LHCN-M2 (cell line): ENCODE data around the gene ATP2A1. TPM values are rescaled to one million over a fixed set of nuclear protein-coding genes. Genes with fewer than 3 reads are reported as not detected.
"Not testable (repeated sequence)": the region's sequence is repeated elsewhere in the genome, so short reads cannot be mapped to it uniquely, and the experiment has no call there.

Experiments used
- DNase-seq: peaks from one replicate; pipeline ENCODE4 v3.0.0-alpha.2; 2012; ENCODE audit warnings: low read depth
- total RNA-seq: library from RNA; depleted of rRNA; stranded (reverse); fragments of >200 nt; gene quantifications from 2 replicates; pipeline ENCODE4 v1.2.3, GENCODE V29; 2014

The ATP2A1 gene
- total RNA-seq, 1 experiment from 2014 or later, result 0.92 TPM

GRCh38 chr16:28859326-28859725, 19.0 kb upstream of the ATP2A1 start:
- no peak for DNase-seq

- no peak for DNase-seq
Measured at GRCh38 chr16:28863929-28864793, 14.1 kb upstream of the ATP2A1 start.

DNA sequence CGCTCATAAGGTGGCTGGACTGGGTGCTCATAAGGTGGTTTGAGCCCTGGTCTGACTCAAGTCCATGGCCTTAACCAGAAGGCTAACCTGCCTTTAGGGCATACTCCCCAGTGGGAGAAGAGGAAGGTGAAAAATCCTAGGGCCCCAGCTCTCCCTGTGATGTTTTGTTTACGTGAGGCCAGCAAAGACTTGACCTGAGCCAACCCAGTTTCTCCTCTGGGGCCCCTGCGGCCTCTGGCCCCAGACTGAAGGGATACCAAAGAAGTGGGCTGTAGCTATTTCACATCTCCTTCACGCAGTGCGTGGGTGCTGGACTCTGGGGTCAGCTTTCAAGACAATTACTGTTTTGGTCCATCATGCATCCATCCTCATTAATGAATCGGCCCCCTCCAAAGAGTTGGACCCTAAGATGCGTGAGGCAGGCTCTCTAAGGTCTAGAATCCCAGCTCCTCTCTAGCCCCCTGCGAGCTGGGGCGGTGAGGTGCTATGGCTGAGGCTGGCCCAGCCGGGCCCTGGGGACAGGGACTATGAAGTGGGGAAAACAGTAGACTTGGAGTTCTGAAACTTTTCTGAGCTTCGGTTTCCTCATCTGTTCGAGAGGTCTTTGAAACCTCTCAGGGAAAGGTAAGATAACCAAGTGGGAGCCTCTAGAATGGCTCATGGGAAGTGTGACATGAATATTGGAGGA, 13.1 kb upstream of the ATP2A1 start:
- DNase-seq, result no peak

DNA sequence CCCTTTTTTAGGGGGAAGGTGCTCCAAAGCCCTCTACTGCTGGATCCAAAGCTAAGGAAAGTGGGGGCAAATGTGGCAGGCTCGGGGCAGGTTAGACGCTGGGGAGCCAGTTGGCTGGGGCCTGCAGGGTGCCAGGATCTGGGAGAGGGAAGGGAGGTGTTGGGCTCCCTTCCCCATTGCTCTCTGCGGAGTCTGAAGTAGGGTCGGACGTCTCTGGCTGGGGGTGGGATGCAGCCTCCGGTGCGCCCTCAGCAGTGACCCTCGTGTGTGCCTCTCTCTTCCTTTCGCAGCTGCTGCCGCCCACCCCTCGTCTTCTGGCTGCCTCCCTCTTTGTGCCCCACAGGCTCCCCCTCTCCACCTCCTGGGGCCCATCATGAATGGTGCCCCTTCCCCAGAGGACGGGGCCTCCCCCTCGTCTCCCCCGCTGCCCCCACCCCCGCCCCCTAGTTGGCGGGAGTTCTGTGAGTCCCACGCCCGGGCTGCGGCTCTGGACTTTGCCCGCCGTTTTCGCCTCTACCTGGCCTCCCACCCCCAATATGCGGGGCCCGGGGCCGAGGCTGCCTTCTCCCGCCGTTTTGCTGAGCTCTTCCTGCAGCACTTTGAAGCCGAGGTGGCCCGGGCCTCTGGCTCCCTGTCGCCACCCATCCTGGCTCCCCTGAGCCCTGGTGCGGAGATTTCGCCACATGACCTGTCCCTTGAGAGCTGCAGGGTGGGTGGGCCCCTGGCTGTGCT, 12.4 kb upstream of the ATP2A1 start:
- no peak for DNase-seq

- DNase-seq, result no peak
Measured at GRCh38 chr16:28866454-28866804, 11.9 kb upstream of the ATP2A1 start.

DNA sequence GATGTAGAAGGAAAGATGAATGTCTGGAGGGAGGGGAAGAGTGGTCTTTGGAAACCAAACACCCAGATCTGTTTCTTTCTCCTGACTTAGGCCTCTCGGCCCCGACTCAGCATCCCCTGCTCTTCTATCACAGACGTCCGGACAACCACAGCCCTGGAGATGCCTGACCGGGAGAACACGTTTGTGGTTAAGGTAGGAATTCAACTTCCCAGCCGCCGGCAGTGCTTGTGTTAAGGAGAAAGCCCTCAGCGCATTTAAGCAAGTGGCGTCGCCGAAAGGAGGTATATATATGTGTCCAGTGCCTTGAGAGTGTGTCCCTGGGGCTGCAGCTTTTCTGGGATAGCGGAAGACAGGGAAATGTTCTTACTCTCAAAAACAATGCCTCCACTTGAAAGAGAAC, 11.0 kb upstream of the ATP2A1 start:
- DNase-seq, result no peak

DNA sequence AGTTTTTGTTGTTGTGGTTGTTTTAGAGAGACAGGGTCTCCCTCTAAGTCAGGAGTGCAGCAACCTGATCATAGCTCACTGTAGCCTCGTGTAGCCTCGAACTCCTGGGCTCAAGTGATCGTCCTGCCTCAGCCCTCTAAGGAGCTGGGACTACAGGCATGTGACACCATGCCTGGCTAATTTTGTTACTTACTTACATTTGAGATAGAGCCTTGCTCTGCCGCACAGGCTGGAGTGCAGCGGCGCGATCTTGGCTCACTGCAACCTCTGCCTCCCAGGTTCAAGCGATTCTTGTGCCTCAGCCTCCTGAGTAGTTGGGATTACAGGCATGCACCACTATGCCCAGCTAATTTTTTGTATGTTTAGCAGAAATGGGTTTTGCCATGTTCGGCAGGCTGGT, 10.6 kb upstream of the ATP2A1 start:
- not testable (repeated sequence) for DNase-seq

GRCh38 chr16:28869201-28869600, 9.1 kb upstream of the ATP2A1 start:
- no peak for DNase-seq

GRCh38 chr16:28872952-28873351, 5.3 kb upstream of the ATP2A1 start:
- no peak for DNase-seq

DNA sequence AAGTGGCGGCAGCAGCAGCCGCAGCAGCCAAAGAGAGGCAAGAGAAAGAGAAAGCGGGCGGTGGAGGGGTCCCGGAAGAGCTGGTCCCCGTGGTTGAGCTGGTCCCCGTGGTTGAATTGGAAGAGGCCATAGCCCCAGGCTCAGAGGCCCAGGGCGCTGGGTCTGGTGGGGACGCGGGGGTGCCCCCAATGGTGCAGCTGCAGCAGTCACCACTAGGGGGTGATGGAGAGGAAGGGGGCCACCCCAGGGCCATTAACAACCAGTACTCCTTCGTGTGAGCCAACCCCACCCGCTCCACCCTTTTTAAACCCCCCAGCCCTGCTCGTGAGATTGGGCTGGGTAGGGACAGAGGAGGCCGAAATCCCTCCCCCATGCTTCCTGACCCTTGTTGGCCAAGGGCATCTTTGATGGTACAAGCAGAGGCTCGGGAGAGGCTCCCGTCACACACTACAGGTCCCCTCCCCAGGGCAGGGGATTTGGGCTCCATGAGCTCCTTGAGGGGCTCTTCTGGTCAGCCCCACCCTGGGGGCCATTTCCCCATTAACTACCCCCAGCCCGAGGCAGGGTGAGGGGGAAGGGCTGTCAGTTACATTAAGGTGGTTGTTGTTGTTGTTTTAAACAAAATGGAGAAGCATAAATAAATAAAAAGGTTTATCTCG, 4.6 kb upstream of the ATP2A1 start:
- DNase-seq, result no peak

DNA sequence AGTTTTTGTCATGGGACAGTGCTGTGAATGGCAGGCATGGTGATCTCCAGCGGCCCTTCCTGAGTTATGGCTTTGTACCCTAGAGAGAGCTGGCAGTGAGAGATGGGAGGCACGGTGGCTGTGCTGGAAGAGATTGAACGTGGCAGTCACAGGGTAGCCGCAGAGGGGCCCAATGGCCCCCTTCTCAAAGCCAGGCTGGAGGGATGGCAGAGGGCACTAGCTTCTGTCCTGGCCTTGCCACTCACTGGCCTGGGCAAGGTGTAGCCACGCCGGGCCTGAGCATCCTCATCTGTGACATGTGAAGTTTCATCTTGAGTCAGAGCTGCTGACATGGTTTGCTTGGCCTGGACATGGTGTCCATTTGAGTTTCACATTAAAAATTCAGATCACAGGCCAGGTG, 3.9 kb upstream of the ATP2A1 start:
- DNase-seq, result no peak

GRCh38 chr16:28875134-28876018, 2.9 kb upstream of the ATP2A1 start:
- peak; percentile 86 for DNase-seq

DNA sequence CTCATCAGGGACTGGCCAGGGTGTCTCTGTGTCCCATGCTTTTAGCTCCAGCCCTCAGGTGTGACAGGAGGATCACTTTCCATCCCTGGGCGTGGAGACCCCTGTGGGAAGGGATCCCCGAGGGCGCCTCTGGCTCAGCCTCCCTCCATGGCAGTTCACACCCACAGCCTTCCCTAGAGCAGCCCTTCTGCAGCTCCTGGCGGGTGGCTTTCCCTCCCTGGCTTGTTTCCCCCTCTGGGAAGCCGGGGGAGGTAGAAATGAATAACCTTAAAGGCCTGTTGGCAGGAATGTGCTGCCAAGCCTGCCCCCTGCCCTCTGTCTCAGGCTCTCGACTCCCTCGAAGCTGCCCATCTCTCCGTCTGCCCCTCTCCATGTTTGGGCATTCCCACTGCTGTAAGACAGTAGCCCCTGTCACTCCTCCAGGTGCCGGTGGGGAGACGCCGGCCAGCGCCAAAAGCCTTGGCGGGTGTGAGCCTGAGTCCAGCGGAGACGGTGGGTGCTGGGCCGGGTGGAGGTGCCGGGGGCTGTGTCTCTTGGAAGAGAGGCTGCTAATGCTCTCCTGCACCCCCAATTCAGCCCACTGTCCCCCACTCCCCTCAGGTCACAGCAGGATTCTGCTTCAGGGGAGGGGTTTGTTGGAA, 2.1 kb upstream of the ATP2A1 start:
- DNase-seq, result no peak

GRCh38 chr16:28876973-28877654, 1.2 kb upstream of the ATP2A1 start:
- peak; percentile 72 for DNase-seq

GRCh38 chr16:28877655-28878000, 660 bp upstream of the ATP2A1 start:
- DNase-seq, result no peak

DNA sequence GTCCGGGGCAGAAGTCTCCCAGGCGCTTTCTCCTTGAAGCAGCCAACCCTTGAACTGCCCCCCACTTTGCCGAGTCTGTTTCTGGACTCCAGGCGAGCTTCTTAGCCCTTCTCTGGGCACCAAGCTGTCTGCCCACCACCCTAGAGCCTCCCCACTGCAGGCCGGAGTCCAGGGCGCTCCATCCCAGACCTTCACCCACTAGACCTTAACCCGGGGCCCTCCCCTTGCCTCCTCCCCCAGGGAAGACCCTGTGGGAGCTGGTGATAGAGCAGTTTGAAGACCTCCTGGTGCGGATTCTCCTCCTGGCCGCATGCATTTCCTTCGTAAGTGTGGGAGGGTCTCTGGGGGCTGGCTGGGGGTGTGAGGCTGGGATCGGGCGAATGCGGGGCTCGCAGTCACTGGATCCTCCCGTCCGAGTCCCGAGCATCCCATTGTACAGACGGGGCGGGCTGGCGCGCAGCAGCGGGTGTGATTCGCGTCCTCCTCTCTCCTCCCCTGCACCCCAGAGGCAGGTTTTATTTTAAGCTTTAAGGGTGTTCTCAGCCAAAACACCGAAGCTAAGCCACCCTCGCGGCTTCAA, 1.1 kb downstream of the ATP2A1 start:
- no peak for DNase-seq

DNA sequence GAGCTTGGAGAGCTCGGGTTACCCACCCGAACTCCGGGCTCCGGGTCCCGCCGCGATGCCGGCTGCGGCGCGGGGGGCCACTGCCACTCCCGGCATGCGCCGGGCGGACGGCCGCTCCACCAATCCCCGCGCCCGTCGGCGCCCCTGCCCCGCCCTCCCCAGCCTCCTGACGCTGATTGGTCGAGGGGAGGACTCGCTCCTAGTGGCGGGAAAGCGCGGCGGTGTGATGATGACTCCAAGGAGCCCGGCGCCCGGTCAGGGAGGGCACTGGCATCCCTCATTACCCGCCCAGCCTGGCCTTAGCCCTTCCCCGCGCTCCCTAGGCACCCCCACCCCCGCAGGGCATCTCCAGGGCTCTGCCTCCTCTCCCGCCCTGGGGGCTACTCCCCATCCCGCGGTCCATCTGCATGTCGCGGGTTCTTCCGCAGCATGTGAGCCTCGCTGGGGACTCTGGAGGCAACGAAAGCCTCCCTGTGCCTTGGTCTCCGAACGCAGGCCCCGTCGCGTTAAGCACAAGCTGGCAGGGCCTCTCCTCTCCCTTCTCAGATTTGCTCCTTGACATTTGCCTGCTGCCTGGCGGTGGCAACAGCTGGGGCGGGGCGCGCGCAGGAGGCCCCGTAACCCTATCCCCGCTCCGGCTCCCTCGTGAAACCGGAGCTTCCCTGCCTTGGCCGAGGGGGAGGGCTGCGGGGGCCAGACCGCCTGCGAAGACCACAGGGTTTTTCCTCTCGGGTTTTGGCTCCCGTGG, 1.7 kb downstream of the ATP2A1 start:
- DNase-seq, result peak; percentile 88

DNA sequence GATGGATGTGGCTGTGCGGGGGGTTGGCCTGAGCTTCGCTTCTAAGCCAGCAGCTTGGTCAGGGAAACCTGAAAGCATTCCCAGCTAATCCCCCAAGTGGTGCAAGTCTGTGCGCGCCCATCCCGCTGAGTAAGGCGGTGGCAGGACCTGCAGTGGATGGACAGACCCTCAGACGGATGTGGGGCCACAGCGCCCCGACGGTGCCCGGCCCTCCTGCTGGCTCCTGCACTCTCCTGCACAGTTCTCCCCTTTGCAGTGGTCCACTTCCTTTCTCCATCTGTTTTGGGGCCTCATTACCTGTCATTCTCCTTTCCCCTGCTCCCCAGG, 2.3 kb downstream of the ATP2A1 start:
- no peak for DNase-seq

- DNase-seq, result no peak
Measured at GRCh38 chr16:28880955-28881354, 2.7 kb downstream of the ATP2A1 start.
